ENCODE data around the gene GPC6.

- TF ChIP-seq, protein P1, sequence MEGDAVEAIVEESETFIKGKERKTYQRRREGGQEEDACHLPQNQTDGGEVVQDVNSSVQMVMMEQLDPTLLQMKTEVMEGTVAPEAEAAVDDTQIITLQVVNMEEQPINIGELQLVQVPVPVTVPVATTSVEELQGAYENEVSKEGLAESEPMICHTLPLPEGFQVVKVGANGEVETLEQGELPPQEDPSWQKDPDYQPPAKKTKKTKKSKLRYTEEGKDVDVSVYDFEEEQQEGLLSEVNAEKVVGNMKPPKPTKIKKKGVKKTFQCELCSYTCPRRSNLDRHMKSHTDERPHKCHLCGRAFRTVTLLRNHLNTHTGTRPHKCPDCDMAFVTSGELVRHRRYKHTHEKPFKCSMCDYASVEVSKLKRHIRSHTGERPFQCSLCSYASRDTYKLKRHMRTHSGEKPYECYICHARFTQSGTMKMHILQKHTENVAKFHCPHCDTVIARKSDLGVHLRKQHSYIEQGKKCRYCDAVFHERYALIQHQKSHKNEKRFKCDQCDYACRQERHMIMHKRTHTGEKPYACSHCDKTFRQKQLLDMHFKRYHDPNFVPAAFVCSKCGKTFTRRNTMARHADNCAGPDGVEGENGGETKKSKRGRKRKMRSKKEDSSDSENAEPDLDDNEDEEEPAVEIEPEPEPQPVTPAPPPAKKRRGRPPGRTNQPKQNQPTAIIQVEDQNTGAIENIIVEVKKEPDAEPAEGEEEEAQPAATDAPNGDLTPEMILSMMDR (IDR thresholded peaks at IDR 0.05) = no peak
- TF ChIP-seq POLR2A (IDR thresholded peaks at IDR 0.05) = no peak
- no peak for TF ChIP-seq POLR2AphosphoS5 (IDR thresholded peaks at IDR 0.05)
These were observed 1092.9 kb downstream of the GPC6 start for GRCh38 chr13:94319501-94319900.
